K562 (cell line): ENCODE data around the gene SPAG9. TPM values are rescaled to one million over a fixed set of nuclear protein-coding genes. Genes with fewer than 3 reads are reported as not detected.

Source experiments
- BCLAF1 ChIP-seq, 2 experiments: fragments of 450-650 bp in 1 of 2; IDR thresholded peaks; 2 replicates each; pipeline ENCODE4 v1.6.1; 2011 to 2017; ENCODE audit warnings: low read depth in 2 of 2, antibody characterized with exemption in 1 of 2, borderline replicate concordance in 1 of 2, low read length in 1 of 2, mild to moderate bottlenecking in 1 of 2, mixed read lengths in 1 of 2; ENCODE audit not compliant: control insufficient read depth in 1 of 2
- BHLHE40 ChIP-seq: IDR thresholded peaks from 2 replicates; pipeline ENCODE4 v1.6.1; 2011; ENCODE audit warnings: low read length, improper control_type of control experiment
- GATA2 ChIP-seq: sonication (generic); formaldehyde crosslinking; IDR thresholded peaks from 2 replicates; pipeline ENCODE4 v1.4.0; 2020; ENCODE audit warnings: mild to moderate bottlenecking, missing genetic modification reagents
- HDAC8 ChIP-seq: fragments of 450-650 bp; IDR thresholded peaks from 2 replicates; pipeline ENCODE4 v1.6.1; 2016; ENCODE audit warnings: mild to moderate bottlenecking, missing genetic modification characterization, moderate library complexity, missing compliant biosample characterization
- MGA ChIP-seq: fragments of 450-650 bp; IDR thresholded peaks from 2 replicates; pipeline ENCODE4 v1.6.1; 2016; ENCODE audit warnings: mild to moderate bottlenecking, moderate library complexity
- MNT ChIP-seq, 2 experiments: fragments of 450-650 bp; conservative IDR thresholded peaks; 2 replicates each; pipeline ENCODE4 v1.6.1; 2017; ENCODE audit warnings: mild to moderate bottlenecking in 2 of 2, moderate library complexity in 2 of 2
- MTA1 ChIP-seq: fragments of 450-650 bp; IDR thresholded peaks from 2 replicates; pipeline ENCODE4 v1.6.1; 2017; ENCODE audit warnings: borderline replicate concordance
- SREBF2 ChIP-seq: sonication (generic); formaldehyde crosslinking; IDR thresholded peaks from 2 replicates; pipeline ENCODE4 v1.4.0; 2020; ENCODE audit warnings: mild to moderate bottlenecking, missing genetic modification reagents
- TCF3 ChIP-seq: sonication (generic); formaldehyde crosslinking; IDR thresholded peaks from 2 replicates; pipeline ENCODE4 v1.4.0; 2020; ENCODE audit warnings: mild to moderate bottlenecking, missing genetic modification reagents
- ZNF124 ChIP-seq: sonication (generic); formaldehyde crosslinking; IDR thresholded peaks from 2 replicates; pipeline ENCODE4 v1.8.1; 2022; ENCODE audit warnings: missing genetic modification reagents
- polyA plus RNA-seq, 8 experiments: library from polyadenylated mRNA; depleted of rRNA in 4 of 8; stranded (reverse) in 5 of 8; unstranded in 3 of 8; fragments of >200 nt; fragmentation: Nextera tagmentation in 2 of 8; fragmentation: Illumina TruSeq in 1 of 8; extraction: Ambion mirVana in 2 of 8; extraction: Trizol in 1 of 8; gene quantifications; 2 replicates each; pipeline versions ENCODE4 v1.2.1 to v1.2.3, GENCODE V29; 2011 to 2014; ENCODE audit warnings: inconsistent platforms in 1 of 8, missing spikeins in 1 of 8
- total RNA-seq, 7 experiments: library from RNA; depleted of rRNA in 6 of 7; stranded (reverse); fragments of >200 nt in 6 of 7; fragmentation: Illumina TruSeq in 2 of 7; extraction: Trizol in 2 of 7; gene quantifications; 2 replicates each; pipeline versions ENCODE4 v1.2.1 to v1.2.3, GENCODE V29; 2011 to 2021; ENCODE audit warnings: low replicate concordance in 1 of 7

The SPAG9 gene
- total and polyA plus RNA-seq, 9 of the 15 experiments (the other 6 are each of a cell fraction or from before 2014, with no cell fraction given) = 12.2 to 99.2 (median 58.2) TPM

- TF ChIP-seq MGA (no peak), HDAC8 (tag) (no peak), GATA2 (CRISPR knock-in tag) (no peak), ZNF124 (no peak), BCLAF1 (IDR thresholded peaks at IDR 0.05; ENCODE audit: borderline replicate concordance in 1 of 2, control insufficient read depth in 1 of 2, low read depth in 2 of 2, low read length in 1 of 2) (no peak), MTA1 (no peak), MNT (conservative IDR thresholded peaks at IDR 0.05) (peak; percentile 81 to 84), BHLHE40 (peak; percentile 88), TCF3 (CRISPR knock-in tag) (no peak), SREBF2 (CRISPR knock-in tag) (no peak)
Observed at GRCh38 chr17:51118330-51119195, 2.1 kb downstream of the SPAG9 start (continued).
